GM21526 (cell line): Measurements from ENCODE around the gene LRRC45.

ENCODE experiments used
- ATAC-seq: cut with Tn5 transposase; IDR thresholded peaks from one replicate; pipeline ENCODE4 v1.9.1; 2021; ENCODE audit warnings: moderate library complexity; ENCODE audit not compliant: unreplicated experiment, low FRiP score

Gene LRRC45

DNA sequence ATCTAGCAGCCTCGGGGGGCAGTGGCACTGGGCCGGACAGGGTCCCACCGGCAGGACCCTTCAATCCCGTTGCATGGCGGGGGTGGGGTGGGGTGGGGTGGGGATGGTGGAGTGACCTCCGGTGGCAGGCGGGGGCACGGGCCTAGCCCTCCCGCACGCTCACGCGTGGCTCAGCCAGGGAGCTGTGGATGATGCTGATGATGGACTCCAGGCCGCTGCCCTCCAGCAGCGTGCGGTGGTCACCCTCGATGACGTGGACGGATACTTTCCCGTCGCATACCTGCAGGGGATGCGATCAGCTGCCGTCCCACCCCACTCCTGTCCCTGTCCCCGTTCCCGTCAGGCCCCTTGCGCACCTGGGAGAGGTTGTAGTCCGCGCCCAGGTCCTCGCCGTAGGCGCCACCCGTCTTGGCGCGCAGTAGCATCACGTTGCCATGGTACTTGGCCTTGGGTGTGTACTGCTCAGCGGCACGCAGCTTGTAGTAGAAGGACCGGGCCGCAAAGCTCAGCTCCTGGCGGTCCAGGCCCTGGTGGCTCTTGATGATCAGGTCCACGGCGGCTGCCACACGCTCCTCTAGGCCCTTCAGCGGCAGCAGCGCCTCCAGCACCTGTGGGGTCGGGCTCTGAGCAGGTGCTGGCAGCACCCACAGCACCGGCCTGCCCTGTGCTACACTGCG lies 56.0 kb downstream of the LRRC45 start:
- ATAC-seq: no peak

DNA sequence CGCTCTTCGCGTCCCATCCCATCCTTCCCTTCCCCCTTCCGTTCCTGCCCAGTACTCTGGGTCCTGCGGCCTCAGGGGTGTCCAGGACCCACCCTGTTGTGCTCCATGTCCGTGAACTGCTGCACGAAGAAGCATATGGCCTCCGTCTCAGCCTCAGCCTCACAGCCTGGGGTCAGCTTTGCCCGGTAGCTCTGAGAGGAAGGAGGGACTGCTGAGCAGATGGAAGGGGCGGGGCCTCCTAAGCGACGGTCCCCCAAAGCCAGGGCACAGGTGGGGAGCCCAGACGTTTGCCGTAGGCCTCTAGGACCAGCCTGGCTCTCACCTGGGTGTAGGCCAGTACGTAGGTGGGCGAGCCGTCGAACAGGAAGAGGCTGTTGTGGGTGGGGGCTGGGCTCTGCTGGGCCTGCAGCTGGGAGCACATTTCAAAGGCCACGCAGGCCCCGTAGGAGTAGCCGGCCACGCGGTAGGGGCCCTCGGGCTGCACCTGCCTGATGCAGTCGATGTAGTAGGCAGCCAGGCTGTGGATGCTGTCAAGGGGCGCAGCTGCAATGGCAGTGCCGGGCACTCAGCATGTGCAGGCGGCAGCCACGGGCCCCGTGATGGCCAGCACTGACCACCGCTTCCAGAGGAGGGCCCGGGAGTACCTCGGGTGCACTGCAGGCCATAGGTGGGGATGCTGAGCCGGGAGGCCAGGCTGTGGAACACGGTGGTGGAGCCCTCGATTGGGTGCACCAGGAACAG lies 57.1 kb downstream of the LRRC45 start:
- no peak for ATAC-seq
